GM18907 (cell line): ENCODE data around the gene CLCF1.
"Not testable (repeated sequence)": the region's sequence is repeated elsewhere in the genome, so short reads cannot be mapped to it uniquely, and the experiment has no call there.

Experiments
- ATAC-seq: cut with Tn5 transposase; IDR thresholded peaks from one replicate; pipeline ENCODE4 v1.9.1; 2021; ENCODE audit warnings: mild to moderate bottlenecking, moderate library complexity; ENCODE audit not compliant: unreplicated experiment

CLCF1 gene

GRCh38 chr11:67409261-67409666 lies 35.9 kb upstream of the CLCF1 start:
- ATAC-seq, result peak; percentile 43

GRCh38 chr11:67408437-67409200 lies 35.2 kb upstream of the CLCF1 start:
- no peak for ATAC-seq

GRCh38 chr11:67407688-67408163 lies 34.3 kb upstream of the CLCF1 start:
- no peak for ATAC-seq

- ATAC-seq, result no peak
These were observed 33.7 kb upstream of the CLCF1 start for GRCh38 chr11:67406969-67407687.

GRCh38 chr11:67406420-67406968 lies 33.1 kb upstream of the CLCF1 start:
- no peak for ATAC-seq

- no peak for ATAC-seq
These were observed 32.4 kb upstream of the CLCF1 start for GRCh38 chr11:67405688-67406339.

GRCh38 chr11:67405196-67405567 lies 31.8 kb upstream of the CLCF1 start:
- no peak for ATAC-seq

- ATAC-seq, result no peak
These were observed 31.3 kb upstream of the CLCF1 start for GRCh38 chr11:67404515-67405195.

- not testable (repeated sequence) for ATAC-seq
These were observed 29.7 kb upstream of the CLCF1 start for GRCh38 chr11:67403085-67403484.

GRCh38 chr11:67402192-67402839 lies 28.9 kb upstream of the CLCF1 start:
- ATAC-seq, result not testable (repeated sequence)

- ATAC-seq, result peak; percentile 63
These were observed 28.2 kb upstream of the CLCF1 start, which contains the start of gene PPP1CA for GRCh38 chr11:67401495-67402191. TSS of gene PPP1CA (minus strand) at chr11:67401858. CDS start at chr11:67401782, 76 bp downstream.

- ATAC-seq, result no peak
These were observed 27.6 kb upstream of the CLCF1 start for GRCh38 chr11:67400942-67401494.

GRCh38 chr11:67400251-67400941 lies 27.0 kb upstream of the CLCF1 start:
- no peak for ATAC-seq

- no peak for ATAC-seq
These were observed 25.5 kb upstream of the CLCF1 start for GRCh38 chr11:67398661-67399563.

GRCh38 chr11:67397986-67398660 lies 24.7 kb upstream of the CLCF1 start:
- no peak for ATAC-seq

- ATAC-seq, result no peak
These were observed 24.1 kb upstream of the CLCF1 start for GRCh38 chr11:67397536-67397935.
